HUES6 (cell line): ENCODE data around the gene NIPA2.

Experiments used
- H3K27ac ChIP-seq: 2 replicates; pipeline ENCODE4 v1.7.0; 2013; ENCODE audit warnings: low read depth, mild to moderate bottlenecking, low read length, inconsistent platforms
- H3K27me3 ChIP-seq: 2 replicates; pipeline ENCODE4 v1.6.1; 2013; ENCODE audit warnings: low read length; ENCODE audit not compliant: control insufficient read depth, insufficient read depth
- H3K36me3 ChIP-seq: 2 replicates; pipeline ENCODE4 v1.6.1; 2013; ENCODE audit warnings: low read length; ENCODE audit not compliant: control insufficient read depth, insufficient read depth
- H3K4me1 ChIP-seq: 2 replicates; pipeline ENCODE4 v1.6.1; 2013; ENCODE audit warnings: low read length; ENCODE audit not compliant: control insufficient read depth, insufficient read depth
- H3K4me3 ChIP-seq: 2 replicates; pipeline ENCODE4 v1.5.1; 2013; ENCODE audit warnings: low read depth, low read length
- H3K9ac ChIP-seq: one replicate; pipeline ENCODE4 v1.6.1; 2013; ENCODE audit warnings: mild to moderate bottlenecking, low read length
- H3K9me3 ChIP-seq: 2 replicates; pipeline ENCODE4 v1.6.1; 2013; ENCODE audit warnings: low read depth, low read length; ENCODE audit not compliant: control insufficient read depth, insufficient read depth

Gene NIPA2

GRCh38 chr15:22808240-22808639 is 30.2 kb upstream of the NIPA2 start:
- Histone ChIP-seq H3K27ac (no peak overlapping the region), H3K4me1 (no peaks in the 10 kb centered on the region; the same call in 1 of the 2 replicates), H3K36me3 (no peaks in the 10 kb centered on the region), H3K27me3 (no peaks in the 10 kb centered on the region), H3K9ac (no peak overlapping the region), H3K9me3 (no peaks in the 10 kb centered on the region), H3K4me3 (no peak overlapping the region)

- H3K4me1 ChIP-seq, result no peaks in the 10 kb centered on the region; the same call in 1 of the 2 replicates
- peaks cover 4% of the 10 kb centered on the region; the same call in 1 of the 2 replicates for H3K36me3 ChIP-seq
- no peak overlapping the region for H3K4me3 ChIP-seq
- no peak overlapping the region for H3K9ac ChIP-seq
- H3K9me3 ChIP-seq, result no peaks in the 10 kb centered on the region
- H3K27ac ChIP-seq, result no peak overlapping the region
- H3K27me3 ChIP-seq, result no peaks in the 10 kb centered on the region
Measured at GRCh38 chr15:22808761-22809280, 29.6 kb upstream of the NIPA2 start.

- Histone ChIP-seq H3K4me1 (no peaks in the 10 kb centered on the region; the same call in 1 of the 2 replicates), H3K27ac (no peak overlapping the region), H3K27me3 (no peaks in the 10 kb centered on the region), H3K9ac (no peak overlapping the region), H3K4me3 (no peak overlapping the region), H3K36me3 (peaks cover 5% of the 10 kb centered on the region; the same call in 1 of the 2 replicates), H3K9me3 (no peaks in the 10 kb centered on the region)
Measured at GRCh38 chr15:22810033-22810852, 28.2 kb upstream of the NIPA2 start.

- Histone ChIP-seq H3K4me1 (no peaks in the 10 kb centered on the region; the same call in 1 of the 2 replicates), H3K36me3 (peaks cover 8% of the 10 kb centered on the region; the same call in 1 of the 2 replicates), H3K9ac (no peak overlapping the region), H3K27ac (no peak overlapping the region), H3K9me3 (no peaks in the 10 kb centered on the region), H3K4me3 (no peak overlapping the region), H3K27me3 (no peaks in the 10 kb centered on the region)
Measured at GRCh38 chr15:22810853-22811338, 27.6 kb upstream of the NIPA2 start.

GRCh38 chr15:22811640-22812039 is 26.8 kb upstream of the NIPA2 start:
- Histone ChIP-seq H3K9ac (no peak overlapping the region), H3K27me3 (no peaks in the 10 kb centered on the region), H3K4me3 (no peak overlapping the region), H3K27ac (no peak overlapping the region), H3K4me1 (no peaks in the 10 kb centered on the region), H3K9me3 (no peaks in the 10 kb centered on the region), H3K36me3 (peaks cover 8% of the 10 kb centered on the region; the same call in 1 of the 2 replicates)

GRCh38 chr15:22813844-22814243 is 24.6 kb upstream of the NIPA2 start:
- Histone ChIP-seq H3K36me3 (peaks cover 8% of the 10 kb centered on the region; the same call in 1 of the 2 replicates), H3K9me3 (no peaks in the 10 kb centered on the region), H3K4me3 (no peak overlapping the region), H3K27ac (no peak overlapping the region), H3K4me1 (no peaks in the 10 kb centered on the region; the same call in 1 of the 2 replicates), H3K27me3 (no peaks in the 10 kb centered on the region), H3K9ac (no peak overlapping the region)

GRCh38 chr15:22815766-22816165 is 22.7 kb upstream of the NIPA2 start:
- no peak overlapping the region for H3K9ac ChIP-seq
- H3K4me1 ChIP-seq, result no peaks in the 10 kb centered on the region; the same call in 1 of the 2 replicates
- no peaks in the 10 kb centered on the region for H3K9me3 ChIP-seq
- H3K27me3 ChIP-seq, result no peaks in the 10 kb centered on the region
- H3K36me3 ChIP-seq, result peaks cover 20% of the 10 kb centered on the region
- H3K27ac ChIP-seq, result no peak overlapping the region
- H3K4me3 ChIP-seq, result no peak overlapping the region

GRCh38 chr15:22819651-22820050 is 18.8 kb upstream of the NIPA2 start:
- H3K36me3 ChIP-seq, result peaks cover 39% of the 10 kb centered on the region
- no peaks in the 10 kb centered on the region for H3K9me3 ChIP-seq
- H3K27me3 ChIP-seq, result no peaks in the 10 kb centered on the region
- no peak overlapping the region for H3K4me3 ChIP-seq
- no peak overlapping the region for H3K9ac ChIP-seq
- no peaks in the 10 kb centered on the region; the same call in 1 of the 2 replicates for H3K4me1 ChIP-seq
- no peak overlapping the region for H3K27ac ChIP-seq

GRCh38 chr15:22823495-22824128 is 14.9 kb upstream of the NIPA2 start:
- H3K9ac ChIP-seq, result no peak overlapping the region
- no peak overlapping the region for H3K27ac ChIP-seq
- peaks cover 60% of the 10 kb centered on the region for H3K36me3 ChIP-seq
- no peaks in the 10 kb centered on the region for H3K9me3 ChIP-seq
- H3K4me3 ChIP-seq, result no peak overlapping the region
- no peaks in the 10 kb centered on the region for H3K27me3 ChIP-seq
- peaks cover 22% of the 10 kb centered on the region for H3K4me1 ChIP-seq

GRCh38 chr15:22827125-22827524 is 11.3 kb upstream of the NIPA2 start:
- H3K9me3 ChIP-seq, result no peaks in the 10 kb centered on the region
- no peaks in the 10 kb centered on the region for H3K27me3 ChIP-seq
- peaks cover 22% of the 10 kb centered on the region for H3K4me1 ChIP-seq
- H3K4me3 ChIP-seq, result no peak overlapping the region
- peaks cover 45% of the 10 kb centered on the region for H3K36me3 ChIP-seq
- H3K9ac ChIP-seq, result no peak overlapping the region
- peak overlapping the region; percentile 53; the same call in 1 of the 2 replicates for H3K27ac ChIP-seq

- peaks cover 4% of the 10 kb centered on the region; the same call in 1 of the 2 replicates for H3K9me3 ChIP-seq
- peaks cover 19% of the 10 kb centered on the region for H3K36me3 ChIP-seq
- no peak overlapping the region for H3K27ac ChIP-seq
- H3K4me3 ChIP-seq, result no peak overlapping the region
- no peak overlapping the region for H3K9ac ChIP-seq
- no peaks in the 10 kb centered on the region for H3K27me3 ChIP-seq
- peaks cover 23% of the 10 kb centered on the region for H3K4me1 ChIP-seq
Measured at GRCh38 chr15:22831473-22831872, 7.0 kb upstream of the NIPA2 start.
